ENCODE results near the gene DRC7.
"Not testable (repeated sequence)": the region's sequence is repeated elsewhere in the genome, so short reads cannot be mapped to it uniquely, and the experiment has no call there.

The DRC7 gene

GRCh38 chr16:57706717-57707116 is 12.1 kb downstream of the DRC7 start:
- no peak overlapping the region for H3K4me3 ChIP-seq (replicated peaks in 1 of 2; ENCODE audit: low read depth in 2 of 2, low read length in 2 of 2)
- DNase-seq (ENCODE audit: low read depth in 2 of 2) = no peak
- no peak for TF ChIP-seq CTCF (IDR thresholded peaks at IDR 0.05; ENCODE audit: low read depth, low read length)

- no peak for DNase-seq (ENCODE audit: low read depth in 2 of 2)
- TF ChIP-seq CTCF (IDR thresholded peaks at IDR 0.05; ENCODE audit: low read depth, low read length) = no peak
- no peak overlapping the region for H3K4me3 ChIP-seq (replicated peaks in 1 of 2; ENCODE audit: low read depth in 2 of 2, low read length in 2 of 2)
Measured at GRCh38 chr16:57707331-57707730, 12.7 kb downstream of the DRC7 start.

GRCh38 chr16:57708168-57708567 is 13.6 kb downstream of the DRC7 start:
- H3K4me3 ChIP-seq (replicated peaks in 1 of 2; ENCODE audit: low read depth in 2 of 2, low read length in 2 of 2) = no peak overlapping the region
- no peak for DNase-seq (ENCODE audit: low read depth in 2 of 2)
- no peak for TF ChIP-seq CTCF (IDR thresholded peaks at IDR 0.05; ENCODE audit: low read depth, low read length)

GRCh38 chr16:57709663-57710062 is 15.1 kb downstream of the DRC7 start:
- DNase-seq (ENCODE audit: low read depth in 2 of 2) = no peak
- TF ChIP-seq CTCF (IDR thresholded peaks at IDR 0.05; ENCODE audit: low read depth, low read length) = no peak
- H3K4me3 ChIP-seq (replicated peaks in 1 of 2; ENCODE audit: low read depth in 2 of 2, low read length in 2 of 2) = no peak overlapping the region

GRCh38 chr16:57711346-57711745 is 16.7 kb downstream of the DRC7 start:
- TF ChIP-seq CTCF (IDR thresholded peaks at IDR 0.05; ENCODE audit: low read depth, low read length) = no peak
- DNase-seq (ENCODE audit: low read depth in 2 of 2) = no peak
- H3K4me3 ChIP-seq (replicated peaks in 1 of 2; ENCODE audit: low read depth in 2 of 2, low read length in 2 of 2) = no peak overlapping the region

- no peak for DNase-seq (ENCODE audit: low read depth in 2 of 2)
- no peak overlapping the region for H3K4me3 ChIP-seq (replicated peaks in 1 of 2; ENCODE audit: low read depth in 2 of 2, low read length in 2 of 2)
- no peak for TF ChIP-seq CTCF (IDR thresholded peaks at IDR 0.05; ENCODE audit: low read depth, low read length)
Measured at GRCh38 chr16:57711993-57712392, 17.4 kb downstream of the DRC7 start.

- not testable (repeated sequence) for H3K4me3 ChIP-seq (replicated peaks in 1 of 2; ENCODE audit: low read depth in 2 of 2, low read length in 2 of 2); DNase-seq (ENCODE audit: low read depth in 2 of 2)
Measured at GRCh38 chr16:57712569-57712968, 18.0 kb downstream of the DRC7 start.
